Body of pancreas (tissue), 4 donors: ENCODE data around the gene ANKRD17. TPM values are rescaled to one million over a fixed set of nuclear protein-coding genes. Genes with fewer than 3 reads are reported as not detected.

Experiments used
- ATAC-seq: fragments of 150-250 bp; one replicate; pipeline ENCODE4 v1.9.1; 2016
- DNase-seq, 4 donors: peaks; one replicate each; pipeline ENCODE4 v3.0.0-alpha.2; 2019
- H3K27ac ChIP-seq, 4 donors: fragments of 200-600 bp; sonication (generic); 1 replicate in 3 of 4; 2 replicates in 1 of 4; pipeline versions ENCODE4 v1.5.1 to v1.6.1; 2016 to 2019; ENCODE audit warnings: mild to moderate bottlenecking in 1 of 4, mixed read lengths in 1 of 4, moderate library complexity in 1 of 4
- H3K27me3 ChIP-seq, 2 donors: fragments of 200-600 bp; sonication (generic); one replicate each; pipeline ENCODE4 v1.6.0; 2016; ENCODE audit warnings: mild to moderate bottlenecking in 1 of 2
- H3K36me3 ChIP-seq, 2 donors: fragments of 200-600 bp; sonication (generic); replicated peaks in 1 of 2; 2 replicates each; pipeline ENCODE4 v1.5.1; 2016; ENCODE audit warnings: low read depth in 2 of 2; ENCODE audit not compliant: insufficient read depth in 1 of 2
- H3K4me1 ChIP-seq: fragments of 200-600 bp; sonication (generic); one replicate; pipeline ENCODE4 v1.6.0; 2016
- H3K4me3 ChIP-seq, 2 donors: fragments of 200-600 bp; sonication (generic); 1 replicate in 1 of 2; 2 replicates in 1 of 2; pipeline ENCODE4 v1.5.1; 2016 to 2019
- H3K9me3 ChIP-seq, 3 donors: fragments of 200-600 bp; sonication (generic); 1 replicate in 2 of 3; 2 replicates in 1 of 3; pipeline ENCODE4 v1.5.1; 2016
- POLR2A ChIP-seq, 3 donors: fragments of 450-650 bp; IDR thresholded peaks; one replicate each; pipeline ENCODE4 v1.6.1; 2016; ENCODE audit warnings: antibody characterized with exemption in 3 of 3, mild to moderate bottlenecking in 2 of 3
- WGBS, 2 donors: methylation state at CpG; one replicate each; pipeline ENCODE4 v1.1.5; 2017; 5-methylcytosine and 5-hydroxymethylcytosine counted together
- intact Hi-C: fragments of 100-400 bp; cut with DNase I; formaldehyde crosslinking; loops from one replicate; pipeline ENCODE4 v1.15.1; 2023
- total RNA-seq, 2 donors: library from RNA; depleted of rRNA; stranded (reverse); fragments of >200 nt; gene quantifications; one replicate each; pipeline ENCODE4 v1.1.0, GENCODE V29; 2016
- TF ChIP-seq, protein P1 (sequence below), 7 experiments: fragments of 450-650 bp in 4 of 7; fragments of 200-600 bp in 3 of 7; sonication (generic) in 3 of 7; IDR thresholded peaks; one replicate each; pipeline ENCODE4 v1.5.1; 2016 to 2019; ENCODE audit warnings: antibody characterized with exemption in 7 of 7

Gene ANKRD17
- total RNA-seq, 2 donors from 2014 or later, result 32.4 to 36.3 TPM

- WGBS, 2 donors, result 54 to 57% methylated on average over 8 of the region's 8 CpGs
- TF ChIP-seq, protein P1, sequence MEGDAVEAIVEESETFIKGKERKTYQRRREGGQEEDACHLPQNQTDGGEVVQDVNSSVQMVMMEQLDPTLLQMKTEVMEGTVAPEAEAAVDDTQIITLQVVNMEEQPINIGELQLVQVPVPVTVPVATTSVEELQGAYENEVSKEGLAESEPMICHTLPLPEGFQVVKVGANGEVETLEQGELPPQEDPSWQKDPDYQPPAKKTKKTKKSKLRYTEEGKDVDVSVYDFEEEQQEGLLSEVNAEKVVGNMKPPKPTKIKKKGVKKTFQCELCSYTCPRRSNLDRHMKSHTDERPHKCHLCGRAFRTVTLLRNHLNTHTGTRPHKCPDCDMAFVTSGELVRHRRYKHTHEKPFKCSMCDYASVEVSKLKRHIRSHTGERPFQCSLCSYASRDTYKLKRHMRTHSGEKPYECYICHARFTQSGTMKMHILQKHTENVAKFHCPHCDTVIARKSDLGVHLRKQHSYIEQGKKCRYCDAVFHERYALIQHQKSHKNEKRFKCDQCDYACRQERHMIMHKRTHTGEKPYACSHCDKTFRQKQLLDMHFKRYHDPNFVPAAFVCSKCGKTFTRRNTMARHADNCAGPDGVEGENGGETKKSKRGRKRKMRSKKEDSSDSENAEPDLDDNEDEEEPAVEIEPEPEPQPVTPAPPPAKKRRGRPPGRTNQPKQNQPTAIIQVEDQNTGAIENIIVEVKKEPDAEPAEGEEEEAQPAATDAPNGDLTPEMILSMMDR (IDR thresholded peaks at IDR 0.05), result no peak
- no peak for TF ChIP-seq POLR2A (IDR thresholded peaks at IDR 0.05)
- no peak for ATAC-seq
These were observed 154.6 kb downstream of the ANKRD17 start for GRCh38 chr4:73103799-73104503.

DNA sequence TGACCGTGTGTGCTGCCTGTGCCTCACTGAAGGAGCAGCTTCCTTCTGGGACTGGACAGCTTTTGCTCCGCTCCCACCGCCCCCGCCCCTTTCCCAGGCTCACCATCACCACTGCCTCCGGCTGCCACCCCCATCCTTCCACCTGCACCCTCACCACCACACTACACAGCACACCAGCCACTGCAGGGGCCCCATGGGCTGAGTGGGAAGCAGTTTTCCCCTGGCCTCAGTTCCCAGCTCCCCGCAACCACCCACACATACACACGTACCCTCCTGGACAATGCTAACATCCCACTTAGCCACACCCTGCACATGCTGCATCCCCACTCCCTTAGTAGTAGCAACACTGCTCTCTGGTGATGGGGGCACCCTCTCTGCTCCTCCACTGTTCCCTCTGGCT, 159.5 kb downstream of the ANKRD17 start:
- no peaks in the 10 kb centered on the region for H3K9me3 ChIP-seq
- no peak for ATAC-seq
- TF ChIP-seq, protein P1 (IDR thresholded peaks at IDR 0.05), result no peak
- TF ChIP-seq POLR2A (IDR thresholded peaks at IDR 0.05), result no peak
- no peaks in the 10 kb centered on the region for H3K4me1 ChIP-seq
- intact Hi-C loops, result no loop called here
- 88 to 94% methylated on average over 7 of the region's 7 CpGs for WGBS, 2 donors
- H3K27me3 ChIP-seq, result no peaks in the 10 kb centered on the region
- H3K27ac ChIP-seq, result no peak overlapping the region
- H3K36me3 ChIP-seq, result peaks cover 4 to 29% of the 10 kb centered on the region in 2 donors
- DNase-seq, result no peak
- no peak overlapping the region for H3K4me3 ChIP-seq

More at GRCh38 chr4:73103799-73104503, 154.6 kb downstream of the ANKRD17 start:
- Histone ChIP-seq H3K4me3 (no peak overlapping the region), H3K4me1 (no peaks in the 10 kb centered on the region), H3K27ac (no peak overlapping the region), H3K9me3 (no peaks in the 10 kb centered on the region), H3K27me3 (no peaks in the 10 kb centered on the region), H3K36me3 (peaks cover 6 to 26% of the 10 kb centered on the region in 2 donors)
- intact Hi-C loops, result no loop called here
- no peak for DNase-seq

DNA sequence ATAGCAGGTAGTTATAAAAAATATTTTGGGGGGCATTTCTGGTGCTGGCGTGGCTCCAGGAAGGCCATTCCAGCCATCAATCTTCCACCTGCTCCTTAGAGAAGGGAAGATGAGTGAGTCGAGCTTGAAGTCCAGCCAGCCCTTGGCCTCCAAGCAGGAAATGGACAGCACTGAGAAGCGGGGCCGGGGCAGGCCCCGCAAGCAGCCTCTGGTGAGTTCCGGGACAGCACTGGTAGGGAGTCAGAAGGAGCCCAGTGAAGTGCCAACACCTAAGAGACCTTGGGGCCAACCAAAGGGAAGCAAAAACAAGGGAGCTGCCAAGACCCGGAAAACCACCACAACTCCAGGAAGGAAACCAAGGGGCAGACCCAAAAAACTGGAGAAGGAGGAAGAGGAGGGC, 159.9 kb downstream of the ANKRD17 start:
- Histone ChIP-seq H3K4me3 (no peak overlapping the region), H3K27ac (no peak overlapping the region), H3K27me3 (no peaks in the 10 kb centered on the region), H3K9me3 (no peaks in the 10 kb centered on the region), H3K4me1 (no peaks in the 10 kb centered on the region), H3K36me3 (peaks cover 4 to 29% of the 10 kb centered on the region in 2 donors)
- intact Hi-C loops, result no loop called here
- DNase-seq, result no peak
- WGBS, 2 donors, result 90 to 91% methylated on average over 7 of the region's 7 CpGs
- TF ChIP-seq, protein P1 (IDR thresholded peaks at IDR 0.05), result no peak
- no peak for TF ChIP-seq POLR2A (IDR thresholded peaks at IDR 0.05)
- no peak for ATAC-seq

DNA sequence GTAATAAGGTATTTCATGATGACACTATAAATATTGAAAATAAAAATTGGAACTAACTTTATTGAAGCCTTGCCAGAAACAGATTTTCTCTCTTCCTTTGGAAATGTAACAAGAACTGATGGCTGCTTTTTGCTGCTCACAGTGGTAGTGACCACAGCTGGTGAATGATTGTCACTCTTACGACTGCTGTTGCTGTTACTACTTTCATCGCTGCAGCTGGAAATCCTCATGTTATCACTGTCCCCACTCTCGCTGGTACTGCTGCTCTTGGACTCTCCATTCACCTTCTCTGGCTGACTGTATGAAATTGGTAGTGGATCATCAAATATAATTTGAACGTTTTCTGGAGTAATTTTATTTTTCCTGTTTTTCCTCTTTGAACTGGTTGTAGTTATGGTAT, 160.6 kb downstream of the ANKRD17 start:
- no peak for TF ChIP-seq POLR2A (IDR thresholded peaks at IDR 0.05)
- TF ChIP-seq, protein P1 (IDR thresholded peaks at IDR 0.05), result no peak
- Histone ChIP-seq H3K9me3 (no peaks in the 10 kb centered on the region), H3K36me3 (peaks cover 4 to 29% of the 10 kb centered on the region in 2 donors), H3K27me3 (no peaks in the 10 kb centered on the region), H3K4me3 (no peak overlapping the region), H3K4me1 (no peaks in the 10 kb centered on the region), H3K27ac (no peak overlapping the region)
- DNase-seq (no peak), ATAC-seq (no peak)
- intact Hi-C loops, result no loop called here
- WGBS, 2 donors, result 82 to 84% methylated on average over 4 of the region's 4 CpGs

GRCh38 chr4:73092868-73093267, 165.7 kb downstream of the ANKRD17 start:
- Histone ChIP-seq H3K9me3 (no peaks in the 10 kb centered on the region), H3K4me1 (no peaks in the 10 kb centered on the region), H3K27ac (no peak overlapping the region), H3K36me3 (peaks cover 0 to 15% of the 10 kb centered on the region in 2 donors), H3K4me3 (no peak overlapping the region), H3K27me3 (no peaks in the 10 kb centered on the region)
- TF ChIP-seq, protein P1 (IDR thresholded peaks at IDR 0.05), result no peak
- no peak for TF ChIP-seq POLR2A (IDR thresholded peaks at IDR 0.05)
- DNase-seq (no peak), ATAC-seq (no peak)
- intact Hi-C loops, result no loop called here
- WGBS, 2 donors, result 79 to 90% methylated on average over 1 of the region's 1 CpG
